Esophagus mucosa (tissue), 1 donor: Measurements from ENCODE around the gene AIF1. TPM values are rescaled to one million over a fixed set of nuclear protein-coding genes. Genes with fewer than 3 reads are reported as not detected.

Source experiments
- ATAC-seq: fragments of 200-7000 bp; cut with Tn5 transposase; one replicate; pipeline ENCODE4 v1.9.1; 2020
- total RNA-seq: library from RNA; stranded (reverse); gene quantifications from one replicate; pipeline ENCODE4 v1.2.4, GENCODE V29; 2023
- donor health status: DM: yes; HTN: yes; CAD: no.

The AIF1 gene
- total RNA-seq, 1 donor from 2014 or later = 3.3 TPM

DNA sequence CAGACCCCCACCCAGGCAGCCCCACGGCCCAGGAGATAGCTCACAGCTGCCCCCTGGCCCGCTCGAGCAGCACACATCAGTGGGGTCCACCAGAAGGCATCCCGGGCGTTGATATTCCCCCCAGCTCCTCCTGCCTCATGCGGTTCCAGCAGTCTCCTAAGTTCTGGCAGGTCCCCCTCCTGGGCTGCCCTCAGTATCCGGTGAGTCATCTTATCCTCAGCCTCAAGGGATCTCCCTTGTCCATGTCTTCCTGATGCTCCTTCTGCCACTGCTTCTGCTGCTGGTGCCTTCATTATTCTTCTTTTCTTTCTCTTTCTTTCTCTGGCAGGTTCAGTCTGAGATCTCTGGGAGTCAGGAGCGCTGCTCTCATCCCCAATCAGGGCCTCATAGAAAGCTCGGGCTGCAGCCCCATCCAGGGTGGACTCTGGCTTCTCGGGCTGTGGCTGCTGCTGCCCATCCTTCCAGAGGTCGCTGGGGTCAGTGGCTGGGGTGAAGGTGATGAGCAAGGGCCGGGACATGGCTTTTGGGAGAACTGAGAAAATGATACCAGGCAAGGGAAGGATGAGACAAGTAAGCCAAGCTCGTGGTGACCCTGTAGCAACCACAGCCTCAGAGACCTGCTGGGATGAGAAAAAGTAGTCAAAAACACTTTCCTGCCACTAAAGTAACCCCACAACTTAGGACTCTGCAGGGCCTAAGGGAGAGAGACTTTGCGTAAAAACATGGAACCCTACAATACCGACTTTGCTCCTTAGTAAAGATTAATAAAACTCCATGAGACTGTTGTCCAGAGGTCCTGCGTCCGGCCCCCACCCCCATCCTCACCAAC lies 49.1 kb downstream of the AIF1 start:
- ATAC-seq = peak; percentile 4

- peak; percentile 69 for ATAC-seq
Observed at GRCh38 chr6:31664790-31665500, 49.9 kb downstream of the AIF1 start, which contains the start of gene GPANK1. GPANK1 (minus strand) TSS chr6:31664997; CDS start chr6:31664478, 519 bp downstream.

GRCh38 chr6:31665501-31666336 lies 50.7 kb downstream of the AIF1 start, which contains the start of gene CSNK2B:
CSNK2B (plus strand) TSS chr6:31666080; CDS start chr6:31666832, 752 bp downstream.
- ATAC-seq = peak; percentile 86

- ATAC-seq = no peak
Observed at GRCh38 chr6:31666337-31666965, 51.4 kb downstream of the AIF1 start.

Other genes with a start within 250 kb of the AIF1 start
- gene MICA, start 211.6 kb upstream of the AIF1 start, total RNA-seq = 11.0 TPM
- 0.92 TPM for gene MICB, start 117.1 kb upstream of the AIF1 start, total RNA-seq
- not detected for gene MCCD1, start 86.3 kb upstream of the AIF1 start, total RNA-seq
- 174 TPM for gene DDX39B, start 73.2 kb upstream of the AIF1 start, total RNA-seq
- gene ATP6V1G2, start 68.6 kb upstream of the AIF1 start, total RNA-seq = not detected
- gene NFKBIL1, start 67.6 kb upstream of the AIF1 start, total RNA-seq = 13.9 TPM
- gene LTA, start 42.9 kb upstream of the AIF1 start, total RNA-seq = not detected
- gene TNF, start 39.7 kb upstream of the AIF1 start, total RNA-seq = 0.24 TPM
- 1.1 TPM for gene LTB, start 32.8 kb upstream of the AIF1 start, total RNA-seq
- gene LST1, start 29.0 kb upstream of the AIF1 start, total RNA-seq = 2.4 TPM
- gene NCR3, start 22.2 kb upstream of the AIF1 start, total RNA-seq = 0.28 TPM
- 103 TPM for gene PRRC2A, start 5.5 kb downstream of the AIF1 start, total RNA-seq
- gene BAG6, start 37.4 kb downstream of the AIF1 start, total RNA-seq = 143 TPM
- gene APOM, start 40.7 kb downstream of the AIF1 start, total RNA-seq = 1.6 TPM
- gene C6orf47, start 45.5 kb downstream of the AIF1 start, total RNA-seq = 18.1 TPM
- 8.2 TPM for gene GPANK1, start 49.8 kb downstream of the AIF1 start, total RNA-seq
- 108 TPM for gene CSNK2B, start 50.8 kb downstream of the AIF1 start, total RNA-seq
- 2.6 TPM for gene LY6G5B, start 54.7 kb downstream of the AIF1 start, total RNA-seq
- gene LY6G5C, start 65.8 kb downstream of the AIF1 start, total RNA-seq = 0.72 TPM
- gene ABHD16A, start 88.1 kb downstream of the AIF1 start, total RNA-seq = 28.3 TPM
- gene LY6G6F, start 91.6 kb downstream of the AIF1 start, total RNA-seq = not detected
- gene LY6G6D, start 100.1 kb downstream of the AIF1 start, total RNA-seq = not detected
- 10.8 TPM for gene LY6G6C, start 106.5 kb downstream of the AIF1 start, total RNA-seq
- gene MPIG6B, start 108.1 kb downstream of the AIF1 start, total RNA-seq = 1.1 TPM
- gene DDAH2, start 114.1 kb downstream of the AIF1 start, total RNA-seq = 15.3 TPM
- 372 TPM for gene CLIC1, start 121.3 kb downstream of the AIF1 start, total RNA-seq
- gene MSH5, start 124.8 kb downstream of the AIF1 start, total RNA-seq = 12.0 TPM
- 0.64 TPM for gene SAPCD1, start 147.4 kb downstream of the AIF1 start, total RNA-seq
- 1.6 TPM for gene VWA7, start 162.1 kb downstream of the AIF1 start, total RNA-seq
- 79.8 TPM for gene VARS1, start 180.5 kb downstream of the AIF1 start, total RNA-seq
- gene LSM2, start 191.7 kb downstream of the AIF1 start, total RNA-seq = 45.0 TPM
- 0.44 TPM for gene HSPA1L, start 200.0 kb downstream of the AIF1 start, total RNA-seq
- 56.6 TPM for gene HSPA1A, start 200.3 kb downstream of the AIF1 start, total RNA-seq
- gene HSPA1B, start 212.5 kb downstream of the AIF1 start, total RNA-seq = 92.9 TPM
- gene NEU1, start 247.6 kb downstream of the AIF1 start, total RNA-seq = 17.9 TPM